Muscle of back (tissue), 11 donors: ENCODE data around the gene IFITM10. TPM values are rescaled to one million over a fixed set of nuclear protein-coding genes. Genes with fewer than 3 reads are reported as not detected.
"Not testable (repeated sequence)": the region's sequence is repeated elsewhere in the genome, so short reads cannot be mapped to it uniquely, and the experiment has no call there.

ENCODE experiments used
- DNase-seq, 3 donors: peaks; one replicate each; pipeline versions ENCODE4 v3.0.0 to v3.0.0-alpha.2; 2013
- polyA plus RNA-seq, 10 donors: library from polyadenylated mRNA; unstranded; fragments of 120-200 nt; gene quantifications; one replicate each; pipeline ENCODE4 v1.2.1, GENCODE V29; 2013; ENCODE audit not compliant: insufficient read length in 10 of 10

The IFITM10 gene
- polyA plus RNA-seq, 10 donors: 0.09 to 0.97 (median 0.21) TPM

DNA sequence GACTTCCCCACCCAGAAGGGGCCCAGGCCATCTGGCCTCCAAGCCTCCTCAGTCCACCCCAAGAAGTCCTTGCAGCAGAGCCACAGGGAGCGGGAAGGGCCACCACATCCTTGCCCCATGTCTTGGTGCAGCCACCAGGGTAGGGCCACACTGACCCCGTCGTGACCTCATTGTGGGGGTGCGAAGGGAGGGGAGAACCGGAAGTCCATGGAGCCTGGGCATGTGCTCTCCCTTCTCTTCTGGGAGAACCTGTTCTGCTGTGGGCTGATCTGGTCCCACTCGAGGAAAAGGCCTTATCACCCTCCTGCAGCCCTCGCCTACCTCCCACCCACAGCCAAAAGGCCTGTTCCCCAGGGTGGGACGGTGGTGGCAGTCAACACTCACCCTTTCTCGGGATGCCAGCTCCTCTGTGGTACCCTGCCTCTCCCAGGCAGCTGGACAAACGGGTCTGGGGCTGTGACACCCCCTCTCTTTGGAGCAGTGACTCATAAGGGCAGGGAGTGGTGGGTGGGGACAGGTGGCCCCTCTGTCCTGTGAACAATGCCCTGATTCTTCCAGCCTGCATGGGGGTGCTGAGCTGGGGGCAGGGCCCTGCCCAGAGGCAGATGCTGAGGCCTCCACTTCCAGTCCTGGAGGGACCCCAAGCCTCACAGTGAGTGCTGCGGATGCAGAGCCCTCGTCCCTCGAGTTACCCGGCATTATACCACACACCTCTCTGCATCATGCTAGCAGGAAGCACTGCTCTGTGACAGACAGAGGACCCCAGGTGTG is 27.9 kb upstream of the IFITM10 start:
- no peak for DNase-seq

DNA sequence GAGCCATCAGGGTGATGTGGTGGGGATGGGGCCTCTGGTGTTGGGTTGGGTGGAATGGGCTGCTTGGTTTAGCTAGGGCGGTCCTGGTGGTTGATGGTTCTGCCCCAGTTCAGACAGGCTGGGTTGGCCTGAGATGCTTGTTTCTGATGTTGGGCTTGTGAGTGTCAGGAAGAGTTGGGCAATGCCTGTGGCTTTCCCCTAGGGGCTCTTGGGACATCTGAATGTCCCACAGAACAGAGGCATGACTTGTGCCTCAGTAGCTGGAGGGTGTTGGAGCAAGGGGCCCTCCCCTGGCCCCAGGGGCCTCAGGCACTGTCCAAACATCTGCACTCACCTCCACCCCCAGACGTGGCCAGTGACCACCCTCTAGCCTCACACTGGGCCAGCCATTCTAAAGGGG is 27.3 kb upstream of the IFITM10 start:
- DNase-seq: no peak

DNA sequence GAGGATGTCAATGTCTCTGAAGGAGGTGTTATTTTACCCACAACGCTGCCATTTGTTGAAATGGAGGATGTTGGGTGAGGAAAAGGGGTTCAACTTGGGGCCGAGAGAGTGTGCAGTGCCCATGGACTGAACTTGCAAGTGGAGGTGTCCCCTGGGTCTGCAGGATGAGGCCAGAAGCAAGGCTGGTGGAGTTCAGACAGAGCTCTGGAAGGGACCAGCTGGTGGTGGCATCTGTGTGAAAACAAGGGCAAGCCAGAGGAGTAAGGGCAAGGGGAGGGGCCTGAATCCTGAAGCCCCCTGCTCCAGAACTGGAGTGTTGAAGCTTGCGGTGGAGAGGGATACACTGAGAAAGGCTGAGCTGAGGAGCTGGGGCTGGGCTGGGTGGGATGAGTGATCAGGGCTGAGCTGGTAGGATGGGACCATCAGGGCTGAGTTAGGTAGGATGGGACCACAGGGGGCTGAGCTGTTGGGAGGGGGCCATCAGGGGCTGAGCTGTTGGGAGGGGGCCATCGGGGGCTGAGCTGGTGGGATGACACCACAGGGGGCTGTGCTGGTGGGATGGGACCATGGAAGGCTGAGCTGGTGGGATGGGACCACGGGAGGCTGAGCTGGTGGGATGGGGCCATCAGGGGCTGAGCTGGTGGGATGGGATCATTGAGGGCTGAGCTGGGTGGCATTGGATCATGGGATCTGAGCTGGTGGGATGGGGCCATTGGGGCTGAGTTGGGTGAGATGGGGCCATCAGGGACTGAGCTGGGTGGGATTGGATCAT is 26.7 kb upstream of the IFITM10 start:
- DNase-seq: no peak

DNA sequence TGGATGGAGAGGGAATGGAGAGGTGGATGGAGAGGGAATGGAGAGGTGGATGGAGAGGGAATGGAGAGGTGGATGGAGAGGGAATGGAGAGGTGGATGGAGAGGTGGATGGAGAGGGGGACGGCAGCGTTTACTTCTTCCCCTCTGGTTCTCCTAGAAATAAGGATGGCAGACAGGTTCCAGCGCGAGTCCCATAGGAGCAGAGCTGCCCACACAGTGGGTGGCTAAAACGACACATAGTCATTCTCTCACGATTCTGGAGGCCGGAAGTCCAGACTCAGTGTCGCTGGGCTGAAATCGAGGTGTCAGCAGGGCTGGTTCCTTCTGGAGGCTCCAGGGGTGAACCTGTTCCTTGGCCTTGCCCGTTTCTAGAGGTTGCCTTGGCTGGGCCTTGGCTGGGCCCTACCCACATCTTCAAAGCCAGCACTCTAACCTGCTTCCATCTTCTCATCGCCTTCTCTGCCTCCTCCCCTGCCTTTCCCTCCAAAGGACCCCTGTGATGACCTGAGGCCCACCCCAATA is 26.0 kb upstream of the IFITM10 start:
- no peak for DNase-seq

DNA sequence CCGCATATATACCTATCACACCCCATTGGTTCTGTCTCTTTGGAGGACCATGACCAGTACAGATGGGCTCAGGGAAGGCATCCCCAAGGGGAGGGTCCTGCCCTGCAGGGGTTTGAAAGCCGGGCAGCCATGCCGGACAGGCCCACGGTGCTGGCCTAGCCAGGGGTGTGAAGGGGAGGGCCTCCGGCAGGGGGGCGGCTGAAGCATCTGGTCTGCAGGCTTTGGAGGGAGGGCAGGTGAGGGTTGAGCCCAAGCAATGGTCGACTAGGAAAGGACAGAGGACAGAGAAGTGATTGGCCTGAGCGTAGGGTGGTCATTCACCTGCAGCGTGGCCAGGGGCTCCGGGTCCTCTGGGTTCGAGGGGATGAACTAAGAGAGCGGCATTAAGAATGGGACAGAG is 24.5 kb upstream of the IFITM10 start:
- no peak for DNase-seq

DNA sequence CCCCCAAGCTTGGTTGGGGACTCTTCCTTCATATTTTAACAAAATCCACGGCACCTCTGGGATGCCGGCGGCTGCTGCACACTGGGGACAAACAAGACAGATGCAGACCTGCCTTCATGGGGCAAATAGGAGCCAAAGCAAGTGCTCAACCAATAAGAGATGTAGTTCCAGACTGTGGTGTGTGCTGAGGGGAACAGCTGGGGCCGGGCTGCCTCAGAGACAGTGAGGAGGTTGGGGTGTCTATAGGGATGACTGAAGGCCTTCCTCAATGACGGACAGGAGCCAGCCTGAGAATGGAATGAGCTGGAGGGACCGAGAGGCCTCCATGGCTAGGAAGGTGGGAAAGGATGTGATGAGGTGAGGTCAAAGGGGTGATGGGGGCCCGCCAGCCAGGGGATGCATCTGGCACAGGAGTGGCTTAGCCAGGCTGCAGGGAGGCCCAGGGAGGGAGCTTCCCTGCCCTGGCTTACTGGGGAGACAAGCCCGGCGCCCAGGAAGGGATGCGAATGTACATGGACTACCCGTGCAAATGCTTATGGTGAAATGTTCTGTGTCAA is 23.7 kb upstream of the IFITM10 start:
- no peak for DNase-seq

DNA sequence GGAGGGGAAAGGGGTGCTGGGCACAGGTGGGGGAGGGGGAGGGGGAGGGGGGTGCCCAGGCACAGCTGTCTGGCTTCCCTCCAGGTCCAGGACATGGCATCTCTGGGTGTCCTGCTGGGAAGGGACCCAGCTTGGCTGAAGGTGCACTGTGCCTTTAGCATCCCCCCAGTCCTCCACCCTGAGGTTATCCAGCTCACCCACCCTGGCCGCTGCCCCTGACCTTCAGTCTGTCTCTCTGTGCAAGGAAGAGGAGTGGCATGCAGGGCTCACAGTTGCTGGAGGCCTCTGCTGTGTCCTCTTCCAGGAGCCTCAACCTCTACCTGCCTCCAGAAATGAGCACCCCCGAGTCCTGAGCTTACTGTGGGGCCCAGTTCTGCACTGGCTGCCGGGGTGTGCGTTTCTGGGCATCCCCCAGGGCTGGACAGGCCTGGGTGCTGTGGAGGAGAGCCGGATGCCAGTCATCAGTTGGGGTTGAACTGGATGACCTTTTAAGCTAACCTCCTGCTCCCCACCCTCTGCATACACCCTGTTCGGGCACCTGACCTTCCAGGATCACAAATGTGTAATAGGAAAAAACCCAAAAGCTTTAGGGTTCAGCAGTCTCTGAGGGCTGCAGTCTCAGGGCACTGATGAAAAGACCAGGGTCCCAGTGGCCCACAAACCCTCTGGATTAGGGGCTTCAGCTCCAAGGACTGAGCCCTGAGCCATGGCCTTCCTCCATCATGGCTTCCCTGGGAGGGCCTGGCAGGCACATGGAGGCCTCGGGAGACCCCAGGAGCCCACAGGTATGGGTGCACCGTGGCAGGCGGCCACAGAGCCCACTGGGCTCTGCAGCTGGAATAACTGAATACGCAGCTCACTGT is 23.0 kb upstream of the IFITM10 start:
- DNase-seq: no peak

DNA sequence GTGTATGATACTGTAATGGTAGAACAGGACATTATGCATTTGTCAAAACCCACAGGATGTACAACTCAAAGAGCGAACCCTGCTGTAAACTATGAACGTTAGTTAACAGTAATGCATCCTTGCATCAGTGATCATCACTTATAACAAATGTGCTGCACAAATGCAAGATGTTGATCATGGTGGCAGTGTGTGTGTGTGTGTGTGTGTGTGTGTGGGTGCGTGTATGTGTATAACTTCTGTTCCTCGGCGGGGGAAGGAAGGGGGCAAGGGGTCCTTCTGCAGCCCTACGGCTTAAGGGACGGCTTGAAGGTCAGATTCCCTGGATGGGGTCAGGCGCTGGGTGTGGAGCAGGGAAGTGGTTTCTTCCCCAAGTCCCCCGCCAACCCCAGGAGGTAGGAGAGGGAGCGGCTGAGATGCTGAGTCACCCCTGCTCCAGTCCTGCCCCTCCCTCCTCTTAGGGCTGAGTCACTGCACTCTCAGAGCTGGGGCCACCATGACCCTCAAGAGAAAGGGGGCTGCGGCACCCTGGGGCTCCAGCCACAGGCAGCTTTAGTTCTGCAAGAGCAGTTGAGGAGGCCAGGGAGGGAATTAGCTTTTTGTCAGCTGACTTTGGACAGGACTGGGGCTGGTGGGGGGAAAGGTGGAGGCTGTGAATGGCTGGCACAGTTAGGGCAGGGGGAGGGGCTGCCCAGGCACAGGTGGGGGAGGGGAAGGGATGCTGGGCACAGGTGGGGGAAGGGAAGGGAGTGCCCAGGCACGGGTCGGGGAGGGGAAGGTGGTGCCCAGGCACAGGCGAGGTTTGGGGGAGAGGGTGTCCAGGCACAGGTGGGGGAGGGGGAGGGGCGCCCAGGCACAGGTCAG is 22.1 kb upstream of the IFITM10 start:
- DNase-seq: peak in 1 of 3 donors; percentile 82

DNA sequence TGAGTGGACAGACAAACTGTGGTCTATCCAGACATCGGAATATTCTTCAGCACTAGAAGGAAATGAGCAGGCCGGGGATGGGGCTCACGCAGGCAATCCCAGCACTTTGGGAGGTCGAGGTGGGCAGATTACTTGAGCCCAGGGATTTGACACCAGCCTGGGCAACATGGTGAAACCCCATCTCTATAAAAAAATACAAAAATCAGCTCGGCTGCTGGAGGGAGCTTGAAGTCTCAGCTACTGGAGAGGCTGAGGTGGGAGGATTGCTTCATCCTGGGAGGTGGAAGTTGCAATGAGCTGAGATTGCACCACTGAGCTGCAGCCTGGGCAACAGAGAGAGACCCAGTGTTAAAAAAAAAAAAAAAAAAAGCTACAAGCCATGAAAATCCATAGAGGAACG is 21.3 kb upstream of the IFITM10 start:
- no peak for DNase-seq

DNA sequence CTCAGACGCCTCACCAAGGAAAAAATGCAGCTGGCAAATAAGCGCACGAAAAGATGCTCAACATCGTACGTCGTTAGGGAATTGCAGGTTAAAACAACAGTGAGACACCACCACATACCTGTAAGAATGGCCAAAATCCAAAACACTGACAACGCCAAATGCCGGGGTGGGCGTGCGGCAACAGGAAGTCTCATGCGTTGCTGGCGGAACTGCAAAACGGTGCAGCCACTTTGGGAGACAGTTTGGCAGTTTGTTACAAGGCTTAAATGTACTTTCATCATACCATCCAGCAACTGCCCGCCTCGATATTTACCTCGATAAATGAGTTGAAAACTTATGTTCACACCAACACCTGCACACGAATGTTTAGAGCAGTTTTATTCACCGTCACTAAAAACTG is 20.9 kb upstream of the IFITM10 start:
- no peak for DNase-seq

DNA sequence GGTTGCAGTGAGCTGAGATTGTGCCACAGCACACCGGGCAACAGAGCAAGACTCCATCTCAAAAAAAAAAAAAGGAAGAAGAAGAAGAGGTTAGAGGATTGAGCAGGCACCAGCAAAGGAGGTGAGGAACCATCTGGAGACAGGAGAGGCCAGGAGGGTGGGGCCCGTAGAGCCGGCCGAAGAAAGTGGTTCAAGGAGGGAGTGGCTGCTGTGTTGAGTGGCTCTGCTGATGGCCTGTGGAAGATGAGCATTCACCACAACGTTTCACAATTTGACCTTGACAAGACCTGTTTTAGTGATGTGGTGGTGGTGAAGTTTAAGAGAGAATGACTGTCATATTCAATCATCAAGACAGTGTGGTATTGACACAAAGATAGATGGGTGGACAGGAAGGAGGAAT is 20.1 kb upstream of the IFITM10 start:
- no peak for DNase-seq

DNA sequence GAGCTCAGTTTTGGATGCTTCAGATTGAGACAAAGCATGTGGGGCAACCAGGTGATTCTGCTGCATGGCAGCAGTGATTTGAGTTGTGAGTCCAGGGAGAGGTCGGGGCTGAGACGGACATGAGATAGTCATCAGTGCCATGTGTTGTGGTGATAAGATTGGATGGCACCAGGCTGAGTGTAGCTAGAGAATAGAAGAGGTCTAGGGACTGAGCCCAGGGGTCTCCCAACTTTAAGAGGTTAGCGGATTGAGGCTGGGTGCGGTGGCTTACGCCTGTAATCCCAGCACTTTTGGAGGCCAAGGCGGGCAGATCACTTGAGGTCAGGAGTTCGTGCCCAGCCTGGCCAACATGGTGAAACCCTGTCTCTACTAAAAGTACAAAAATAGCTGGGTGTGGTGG is 19.7 kb upstream of the IFITM10 start:
- DNase-seq: no peak

DNA sequence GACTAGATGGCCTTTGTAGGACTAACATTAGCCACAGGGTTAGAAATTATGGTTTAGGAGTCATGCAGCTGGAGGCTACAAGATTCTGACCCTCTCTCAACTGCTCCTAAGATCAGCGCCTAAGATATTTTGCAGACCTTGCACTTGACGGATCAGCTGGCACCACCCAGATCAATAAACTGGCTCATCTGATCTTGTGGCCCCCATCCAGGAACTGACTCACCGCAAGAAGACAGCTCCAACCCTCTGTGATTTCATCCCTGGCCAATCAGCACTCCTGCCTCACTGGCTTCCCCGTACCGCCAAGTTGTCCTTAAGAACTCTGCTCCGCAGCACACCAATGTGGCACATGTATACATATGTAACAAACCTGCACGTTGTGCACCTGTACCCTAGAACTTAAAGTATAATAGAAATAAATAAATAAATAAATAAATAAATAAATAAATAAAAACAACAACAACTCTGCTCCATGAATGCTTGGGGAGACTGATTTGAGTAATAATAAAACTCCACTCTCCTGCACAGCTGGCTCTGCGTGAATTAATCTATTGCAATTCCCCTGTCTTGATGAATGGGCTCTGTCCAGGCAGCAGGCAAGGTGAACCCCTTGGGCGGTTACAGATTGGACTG is 19.0 kb upstream of the IFITM10 start:
- DNase-seq: not testable (repeated sequence)

DNA sequence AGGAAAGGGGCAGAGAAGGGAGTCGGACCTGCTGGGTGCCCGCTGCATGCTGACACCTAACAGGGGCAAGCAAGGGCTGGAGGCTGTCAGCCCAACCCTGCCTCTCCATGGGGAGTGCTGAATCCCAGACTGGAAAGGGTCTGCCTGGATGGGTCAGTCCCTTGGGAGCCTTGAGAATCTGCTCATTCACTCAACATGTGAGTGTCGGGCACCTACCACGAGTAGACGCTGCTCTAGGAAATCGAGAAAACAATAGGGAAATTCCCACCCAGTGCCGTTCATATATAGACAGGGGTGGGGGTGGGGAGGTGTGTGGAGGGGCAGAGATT is 17.7 kb upstream of the IFITM10 start:
- DNase-seq: no peak

DNA sequence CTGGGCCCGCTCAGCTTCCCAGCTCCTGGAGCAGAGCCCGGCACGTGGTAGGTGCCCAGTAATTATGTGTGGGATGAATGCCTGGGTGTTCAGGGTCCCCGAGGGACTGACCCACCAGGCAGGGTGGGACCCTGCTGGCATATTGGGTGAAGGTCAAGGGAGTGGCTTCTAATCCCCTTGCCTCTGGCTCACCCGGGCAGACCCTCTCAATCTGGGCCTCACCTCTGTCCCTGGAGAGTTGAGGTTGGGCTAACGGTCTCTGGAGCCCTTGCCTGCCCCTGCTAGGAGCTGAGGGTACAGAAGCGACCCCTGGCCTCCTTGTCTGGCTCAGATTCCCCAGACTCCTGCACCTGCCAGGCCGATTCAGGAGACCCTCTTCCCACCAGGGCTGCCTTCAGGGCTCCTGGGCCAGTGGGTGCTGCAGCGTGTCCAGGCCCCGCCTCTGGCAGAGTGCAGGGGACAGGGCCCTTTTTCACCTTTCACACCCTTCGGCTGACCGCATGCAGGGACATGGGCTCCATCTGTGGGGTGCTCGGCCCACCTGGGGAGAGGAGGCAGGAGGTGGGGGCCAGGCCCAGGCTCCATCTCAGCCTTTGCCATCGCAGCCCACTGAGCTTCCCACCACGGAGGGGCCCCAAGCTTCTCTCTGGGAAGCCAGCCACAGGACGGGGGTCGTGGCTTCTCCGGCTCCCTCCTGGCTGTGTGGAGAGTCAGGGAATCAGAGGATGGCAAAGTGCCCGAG is 17.2 kb upstream of the IFITM10 start:
- no peak for DNase-seq

DNA sequence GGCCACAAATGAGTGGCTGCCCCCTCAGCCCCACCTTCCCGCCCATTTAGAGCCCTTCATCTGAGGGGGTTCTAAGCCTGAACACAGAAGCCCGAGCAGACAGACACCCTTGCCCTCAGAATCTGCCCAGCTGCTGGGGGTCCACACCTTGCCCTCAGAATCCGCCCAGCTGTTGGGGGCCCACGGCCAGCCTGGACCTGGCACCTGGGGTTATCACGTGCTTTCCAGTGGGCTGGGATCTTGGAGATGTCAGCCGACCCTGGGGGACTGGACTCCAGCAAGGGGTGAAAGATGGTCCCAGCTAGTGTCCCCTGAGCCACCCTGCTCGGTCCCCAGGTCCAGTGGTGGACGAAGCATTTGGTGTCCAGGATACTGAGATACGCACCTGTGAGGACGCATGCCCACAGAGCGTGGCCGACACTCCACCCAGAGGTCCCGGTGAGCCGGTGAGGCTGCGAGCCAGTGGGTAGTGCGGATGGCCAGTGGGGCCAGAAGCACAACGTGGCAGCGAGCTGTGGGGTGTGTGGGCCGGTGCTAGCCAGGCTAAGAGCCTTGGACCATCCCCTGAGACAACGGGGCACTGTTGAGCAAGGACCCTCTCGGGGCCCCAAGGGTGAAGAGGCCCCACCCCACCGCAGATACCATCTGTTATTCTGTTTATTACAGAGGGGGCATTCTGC is 16.5 kb upstream of the IFITM10 start:
- DNase-seq: no peak

DNA sequence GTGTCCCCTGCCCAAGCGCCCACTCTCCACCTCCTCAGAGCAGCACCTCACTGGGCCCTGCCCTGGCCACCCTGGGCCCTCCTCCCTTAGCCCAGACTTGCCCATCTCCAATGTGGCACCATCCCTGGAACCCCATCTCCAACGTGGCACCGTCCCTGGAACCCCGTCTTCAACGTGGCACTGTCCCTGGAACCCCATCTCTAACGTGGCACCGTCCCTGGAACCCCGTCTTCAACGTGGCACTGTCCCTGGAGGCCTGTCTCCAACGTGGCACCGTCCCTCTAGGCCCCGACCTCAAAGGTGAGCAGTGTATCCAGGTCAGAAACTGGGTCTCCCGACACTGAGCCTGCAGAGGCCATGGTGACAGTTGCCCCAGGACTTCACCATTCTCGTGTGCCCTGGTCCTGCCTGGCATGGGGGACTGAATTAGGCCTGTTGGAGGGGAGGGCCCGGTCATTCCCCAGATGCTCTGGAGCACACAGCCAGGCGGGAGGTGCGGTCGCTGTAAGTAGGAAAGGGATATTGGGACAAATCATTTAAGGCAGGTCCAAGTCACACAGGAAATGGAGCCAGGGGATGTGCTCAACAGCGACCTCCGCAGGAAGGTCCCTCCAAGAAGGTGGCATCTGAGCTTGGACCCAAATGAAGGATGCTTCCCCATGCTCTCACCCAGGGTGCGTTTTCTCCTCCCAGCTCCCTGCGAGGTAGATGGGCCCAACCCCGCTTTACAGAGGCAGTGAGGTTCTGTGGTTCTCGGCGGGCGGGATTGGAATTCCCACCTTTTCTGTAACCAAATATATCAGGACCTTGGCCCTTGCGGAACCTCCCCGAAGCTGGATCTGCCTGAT is 15.7 kb upstream of the IFITM10 start:
- no peak for DNase-seq
